Activated naive CD4-positive, alpha-beta T cell (primary cell): ENCODE results near the gene ACSS3.
"Not testable (repeated sequence)": the region's sequence is repeated elsewhere in the genome, so short reads cannot be mapped to it uniquely, and the experiment has no call there.

ENCODE experiments used
- DNase-seq, 4 experiments: peaks; one replicate each; lab custom pipeline; 2025; lab: John Stamatoyannopoulos, UW

The ACSS3 gene

GRCh38 chr12:81167694-81168093 is 89.8 kb downstream of the ACSS3 start:
- DNase-seq = no peak

- DNase-seq = no peak
Measured at GRCh38 chr12:81168445-81168844, 90.6 kb downstream of the ACSS3 start.

- DNase-seq = no peak
Measured at GRCh38 chr12:81170072-81170471, 92.2 kb downstream of the ACSS3 start.

GRCh38 chr12:81172851-81173250 is 95.0 kb downstream of the ACSS3 start:
- DNase-seq = no peak

- no peak for DNase-seq
Measured at GRCh38 chr12:81174664-81175063, 96.8 kb downstream of the ACSS3 start.

GRCh38 chr12:81176796-81177195 is 98.9 kb downstream of the ACSS3 start:
- no peak for DNase-seq

- DNase-seq = no peak
Measured at GRCh38 chr12:81181691-81182090, 103.8 kb downstream of the ACSS3 start.

GRCh38 chr12:81187686-81188085 is 109.8 kb downstream of the ACSS3 start:
- no peak for DNase-seq

GRCh38 chr12:81196595-81196994 is 118.7 kb downstream of the ACSS3 start:
- no peak for DNase-seq

- DNase-seq = not testable (repeated sequence)
Measured at GRCh38 chr12:81200561-81200960, 122.7 kb downstream of the ACSS3 start.

GRCh38 chr12:81203671-81204204 is 125.9 kb downstream of the ACSS3 start:
- DNase-seq = no peak

GRCh38 chr12:81205416-81205815 is 127.5 kb downstream of the ACSS3 start:
- DNase-seq = no peak

GRCh38 chr12:81206429-81206828 is 128.6 kb downstream of the ACSS3 start:
- no peak for DNase-seq

GRCh38 chr12:81207173-81207572 is 129.3 kb downstream of the ACSS3 start:
- no peak for DNase-seq

GRCh38 chr12:81207664-81208063 is 129.8 kb downstream of the ACSS3 start:
- DNase-seq = no peak

GRCh38 chr12:81208187-81208911 is 130.5 kb downstream of the ACSS3 start:
- DNase-seq = no peak

GRCh38 chr12:81209012-81209411 is 131.1 kb downstream of the ACSS3 start:
- DNase-seq = no peak

- not testable (repeated sequence) for DNase-seq
Measured at GRCh38 chr12:81209772-81210225, 131.9 kb downstream of the ACSS3 start.

- DNase-seq = no peak
Measured at GRCh38 chr12:81211306-81211705, 133.4 kb downstream of the ACSS3 start.

- DNase-seq = no peak
Measured at GRCh38 chr12:81212996-81213696, 135.3 kb downstream of the ACSS3 start.

- DNase-seq = no peak
Measured at GRCh38 chr12:81216739-81217138, 138.9 kb downstream of the ACSS3 start.

- DNase-seq = no peak
Measured at GRCh38 chr12:81221681-81222080, 143.8 kb downstream of the ACSS3 start.
